RKO (cell line): ENCODE data around the gene IL1B.

ENCODE experiments used
- DNase-seq: peaks from one replicate; pipeline ENCODE4 v3.0.0-alpha.2; 2016; ENCODE audit warnings: low spot score

Gene IL1B

GRCh38 chr2:112836695-112837117 lies at the start of gene IL1B:
Gene IL1B (minus strand): TSS chr2:112836779. CDS start chr2:112836229, 550 bp downstream.
- peak; percentile 6 for DNase-seq

- DNase-seq: no peak
Observed at GRCh38 chr2:112886291-112886690, 49.7 kb upstream of the IL1B start.

- DNase-seq: no peak
Observed at GRCh38 chr2:112885506-112885902, 48.9 kb upstream of the IL1B start.

- DNase-seq: peak; percentile 23
Observed at GRCh38 chr2:112884869-112885505, 48.4 kb upstream of the IL1B start.

- no peak for DNase-seq
Observed at GRCh38 chr2:112883669-112884068, 47.1 kb upstream of the IL1B start.

- DNase-seq: peak; percentile 56
Observed at GRCh38 chr2:112881217-112881985, 44.8 kb upstream of the IL1B start.

GRCh38 chr2:112880696-112881095 lies 44.1 kb upstream of the IL1B start:
- DNase-seq: no peak

GRCh38 chr2:112880091-112880531 lies 43.5 kb upstream of the IL1B start:
- DNase-seq: peak; percentile 35

GRCh38 chr2:112879491-112880041 lies 43.0 kb upstream of the IL1B start:
- no peak for DNase-seq

- DNase-seq: no peak
Observed at GRCh38 chr2:112877423-112877822, 40.8 kb upstream of the IL1B start.

GRCh38 chr2:112876971-112877361 lies 40.4 kb upstream of the IL1B start:
- peak; percentile 13 for DNase-seq

GRCh38 chr2:112876257-112876970 lies 39.8 kb upstream of the IL1B start:
- no peak for DNase-seq

GRCh38 chr2:112870841-112871835 lies 34.6 kb upstream of the IL1B start:
- no peak for DNase-seq

GRCh38 chr2:112869258-112869842 lies 32.8 kb upstream of the IL1B start:
- peak; percentile 43 for DNase-seq

- DNase-seq: no peak
Observed at GRCh38 chr2:112867701-112868631, 31.4 kb upstream of the IL1B start.

- no peak for DNase-seq
Observed at GRCh38 chr2:112866128-112866835, 29.7 kb upstream of the IL1B start.

GRCh38 chr2:112864072-112864471 lies 27.5 kb upstream of the IL1B start:
- DNase-seq: no peak

- DNase-seq: peak; percentile 25
Observed at GRCh38 chr2:112859406-112860183, 23.0 kb upstream of the IL1B start.
